Activated T-cell treated with anti-CD3 and anti-CD28 coated beads, Interleukin-2, amount 50 U/mL, for 72 hours (primary cell): ENCODE data around the gene DLGAP5. TPM values are rescaled to one million over a fixed set of nuclear protein-coding genes. Genes with fewer than 3 reads are reported as not detected.

Experiments
- ATAC-seq, 2 donors: fragments of 150-1000 bp; cut with Tn5 transposase; replicated peaks in 1 of 2; 2 replicates each; pipeline ENCODE4 v1.10.0; 2021; ENCODE audit warnings: moderate library complexity in 2 of 2, mild to moderate bottlenecking in 1 of 2
- DNase-seq, 2 donors: peaks; one replicate each; pipeline ENCODE4 v3.0.0; 2021 to 2022; ENCODE audit warnings: mixed read lengths in 1 of 2
- H3K27ac Mint-ChIP-seq: one replicate; pipeline ENCODE4 v1.8.0; 2022; ENCODE audit warnings: mild to moderate bottlenecking, moderate library complexity, mixed read lengths
- H3K27me3 Mint-ChIP-seq: one replicate; pipeline ENCODE4 v1.8.0; 2022; ENCODE audit warnings: low read depth, mixed read lengths
- H3K36me3 Mint-ChIP-seq, 2 donors: one replicate each; pipeline ENCODE4 v1.8.0; 2022; ENCODE audit warnings: mixed read lengths in 2 of 2, mild to moderate bottlenecking in 1 of 2; ENCODE audit not compliant: insufficient read depth in 2 of 2
- H3K4me1 Mint-ChIP-seq: one replicate; pipeline ENCODE4 v1.8.0; 2022; ENCODE audit warnings: low read depth, mixed read lengths
- H3K4me3 Mint-ChIP-seq, 2 donors: one replicate each; pipeline ENCODE4 v1.8.0; 2022; ENCODE audit warnings: mild to moderate bottlenecking in 2 of 2, mixed read lengths in 2 of 2, moderate library complexity in 2 of 2
- H3K9me3 Mint-ChIP-seq, 2 donors: one replicate each; pipeline ENCODE4 v1.8.0; 2022; ENCODE audit warnings: mixed read lengths in 2 of 2
- total RNA-seq, 2 donors: library from RNA; stranded (reverse); gene quantifications; one replicate each; pipeline ENCODE4 v1.2.3, GENCODE V29; 2022

DLGAP5 gene
- total RNA-seq, 2 donors from 2014 or later: 58.2 to 68.2 TPM

DNA sequence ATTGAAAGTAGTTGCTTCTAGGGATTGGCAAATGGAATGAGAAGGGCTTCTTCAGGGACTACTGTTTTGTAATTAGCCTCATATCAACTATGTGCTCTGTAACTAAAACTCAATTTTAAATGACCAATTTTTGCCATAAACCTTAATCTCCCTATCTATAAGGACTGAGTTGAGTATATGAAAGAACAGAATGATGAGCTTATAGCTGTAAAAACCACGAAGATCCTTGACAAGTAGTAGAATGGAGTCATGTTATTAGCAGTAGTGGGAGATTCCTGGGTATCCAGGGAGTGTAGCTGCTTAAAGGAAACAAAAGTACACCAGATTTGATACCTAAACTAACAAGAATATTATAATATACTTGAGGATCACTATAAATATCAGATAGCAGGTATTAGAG, 34.3 kb downstream of the DLGAP5 start:
- H3K36me3 Mint-ChIP-seq: peaks cover 5 to 42% of the 10 kb centered on the region in 2 donors
- no peaks in the 10 kb centered on the region for H3K27me3 Mint-ChIP-seq
- H3K27ac Mint-ChIP-seq: no peak overlapping the region
- DNase-seq (no peak), ATAC-seq (peak in 1 of 2 donors; percentile 55)
- H3K4me3 Mint-ChIP-seq: no peak overlapping the region
- H3K9me3 Mint-ChIP-seq: no peaks in the 10 kb centered on the region
- H3K4me1 Mint-ChIP-seq: peaks cover 8% of the 10 kb centered on the region

DNA sequence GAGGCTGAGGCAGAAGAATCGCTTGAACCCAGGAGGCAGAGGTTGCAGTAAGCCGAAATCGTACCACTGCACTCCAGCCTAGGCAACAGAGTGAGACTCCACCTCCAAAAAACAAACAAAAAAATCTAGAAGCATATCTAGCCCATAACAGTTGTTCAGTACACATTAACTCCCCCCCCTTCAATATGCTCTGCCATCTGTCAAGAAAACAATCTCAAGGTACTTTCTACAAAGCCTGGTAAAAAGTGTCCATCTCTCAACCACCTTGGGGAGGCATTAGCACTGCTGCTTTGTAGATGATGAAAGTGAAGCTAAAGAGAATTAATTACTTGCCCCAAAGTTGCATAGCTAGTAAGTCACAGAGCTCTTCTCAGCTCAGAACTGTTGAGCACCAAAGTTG, 37.4 kb downstream of the DLGAP5 start:
- peaks cover 3 to 39% of the 10 kb centered on the region in 2 donors for H3K36me3 Mint-ChIP-seq
- H3K4me3 Mint-ChIP-seq: no peak overlapping the region
- H3K4me1 Mint-ChIP-seq: peaks cover 8% of the 10 kb centered on the region
- H3K9me3 Mint-ChIP-seq: no peaks in the 10 kb centered on the region
- DNase-seq: no peak
- no peak overlapping the region for H3K27ac Mint-ChIP-seq
- H3K27me3 Mint-ChIP-seq: no peaks in the 10 kb centered on the region
- ATAC-seq: no peak

DNA sequence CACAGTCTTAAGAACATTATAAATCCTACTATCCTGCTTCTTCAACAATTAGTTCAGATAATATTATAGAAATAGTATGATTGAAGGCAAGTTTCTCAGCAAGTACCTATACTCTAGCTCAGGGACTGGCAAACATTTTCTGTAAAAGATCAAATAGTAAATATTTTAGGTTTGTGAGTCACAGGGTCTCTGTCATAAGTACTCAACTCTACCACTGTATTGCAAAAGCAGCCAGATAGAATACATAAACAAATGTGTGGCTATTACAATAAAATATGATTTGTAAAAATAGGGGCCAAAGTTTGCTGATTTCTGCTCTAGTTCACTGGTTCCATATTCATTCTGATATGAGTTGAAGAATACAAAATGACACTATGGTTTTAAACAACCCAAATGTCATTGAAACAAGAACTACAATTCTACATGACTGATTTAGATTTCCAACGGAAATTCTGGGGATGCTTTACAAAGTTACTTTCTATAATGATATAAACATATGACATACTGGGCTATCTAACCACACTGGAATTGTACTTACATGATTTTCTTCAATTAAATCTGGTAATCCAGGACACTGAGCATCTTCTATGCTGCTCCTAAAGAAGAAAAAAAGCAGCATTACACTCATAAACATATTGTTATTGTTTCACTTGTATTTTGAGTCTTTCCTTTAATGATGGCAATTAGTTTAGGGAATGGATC, 39.2 kb downstream of the DLGAP5 start:
- peaks cover 7% of the 10 kb centered on the region for H3K4me1 Mint-ChIP-seq
- H3K27ac Mint-ChIP-seq: no peak overlapping the region
- DNase-seq: no peak
- no peaks in the 10 kb centered on the region for H3K9me3 Mint-ChIP-seq
- peaks cover 2 to 37% of the 10 kb centered on the region in 2 donors for H3K36me3 Mint-ChIP-seq
- no peak for ATAC-seq
- no peaks in the 10 kb centered on the region for H3K27me3 Mint-ChIP-seq
- H3K4me3 Mint-ChIP-seq: no peak overlapping the region

- DNase-seq (no peak), ATAC-seq (no peak)
- Mint-ChIP-seq H3K36me3 (peaks cover 2 to 37% of the 10 kb centered on the region in 2 donors), H3K27ac (no peak overlapping the region), H3K4me1 (peaks cover 1% of the 10 kb centered on the region), H3K9me3 (no peaks in the 10 kb centered on the region), H3K27me3 (no peaks in the 10 kb centered on the region), H3K4me3 (no peak overlapping the region)
Observed at GRCh38 chr14:55151601-55152000, 39.8 kb downstream of the DLGAP5 start.

DNA sequence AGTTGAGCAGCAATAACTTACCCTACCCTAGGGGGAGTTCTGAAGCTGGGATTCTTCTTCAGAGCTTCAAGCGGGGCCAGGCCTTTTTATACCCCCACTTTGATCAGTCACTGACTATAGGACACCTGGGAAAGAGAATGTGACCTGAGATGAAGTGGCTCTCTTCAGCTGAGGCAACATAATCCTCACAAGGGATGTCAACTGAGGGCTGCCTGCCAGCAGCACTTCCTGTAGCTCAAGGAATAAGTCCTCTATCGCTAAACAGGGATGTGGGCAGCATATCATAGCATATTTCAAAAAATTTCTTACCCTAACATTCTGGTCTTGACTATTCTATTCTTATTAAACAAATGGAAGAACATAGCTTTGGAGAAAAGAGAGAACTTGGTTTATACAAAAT, 45.0 kb downstream of the DLGAP5 start:
- Mint-ChIP-seq H3K4me1 (no peaks in the 10 kb centered on the region), H3K4me3 (no peak overlapping the region), H3K9me3 (no peaks in the 10 kb centered on the region), H3K27ac (no peak overlapping the region), H3K36me3 (peaks cover 2 to 33% of the 10 kb centered on the region in 2 donors), H3K27me3 (no peaks in the 10 kb centered on the region)
- DNase-seq (no peak), ATAC-seq (no peak)

DNA sequence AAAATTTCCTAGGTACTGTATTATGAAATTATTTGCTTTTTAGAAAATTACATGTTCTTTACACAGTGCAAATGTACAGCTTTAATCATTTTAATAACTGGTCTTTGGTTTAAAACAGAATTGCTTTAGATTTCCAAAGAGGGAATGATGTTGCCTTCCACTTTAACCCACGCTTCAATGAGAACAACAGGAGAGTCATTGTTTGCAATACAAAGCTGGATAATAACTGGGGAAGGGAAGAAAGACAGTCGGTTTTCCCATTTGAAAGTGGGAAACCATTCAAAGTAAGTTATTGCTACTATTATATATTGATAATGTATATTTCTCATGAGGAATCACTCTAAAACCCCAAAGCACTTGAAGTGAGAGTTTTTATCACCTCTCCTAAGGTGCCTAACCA, 48.9 kb downstream of the DLGAP5 start:
- Mint-ChIP-seq H3K9me3 (no peaks in the 10 kb centered on the region), H3K27me3 (no peaks in the 10 kb centered on the region), H3K4me1 (no peaks in the 10 kb centered on the region), H3K27ac (no peak overlapping the region), H3K36me3 (peaks cover 6 to 19% of the 10 kb centered on the region in 2 donors), H3K4me3 (no peak overlapping the region)
- ATAC-seq: no peak
- no peak for DNase-seq

- no peak overlapping the region for H3K4me3 Mint-ChIP-seq
- H3K27me3 Mint-ChIP-seq: no peaks in the 10 kb centered on the region
- H3K27ac Mint-ChIP-seq: no peak overlapping the region
- H3K36me3 Mint-ChIP-seq: peaks cover 4 to 16% of the 10 kb centered on the region in 2 donors
- H3K9me3 Mint-ChIP-seq: no peaks in the 10 kb centered on the region
- DNase-seq (no peak), ATAC-seq (no peak)
- no peaks in the 10 kb centered on the region for H3K4me1 Mint-ChIP-seq
Observed at GRCh38 chr14:55141825-55142224, 49.6 kb downstream of the DLGAP5 start.

- H3K27ac Mint-ChIP-seq: no peak overlapping the region
- ATAC-seq: no peak
- H3K27me3 Mint-ChIP-seq: no peaks in the 10 kb centered on the region
- no peaks in the 10 kb centered on the region for H3K4me1 Mint-ChIP-seq
- DNase-seq: no peak
- H3K36me3 Mint-ChIP-seq: peaks cover 4 to 9% of the 10 kb centered on the region in 2 donors
- H3K9me3 Mint-ChIP-seq: no peaks in the 10 kb centered on the region
- H3K4me3 Mint-ChIP-seq: no peak overlapping the region
Observed at GRCh38 chr14:55139696-55140509, 51.5 kb downstream of the DLGAP5 start.

DNA sequence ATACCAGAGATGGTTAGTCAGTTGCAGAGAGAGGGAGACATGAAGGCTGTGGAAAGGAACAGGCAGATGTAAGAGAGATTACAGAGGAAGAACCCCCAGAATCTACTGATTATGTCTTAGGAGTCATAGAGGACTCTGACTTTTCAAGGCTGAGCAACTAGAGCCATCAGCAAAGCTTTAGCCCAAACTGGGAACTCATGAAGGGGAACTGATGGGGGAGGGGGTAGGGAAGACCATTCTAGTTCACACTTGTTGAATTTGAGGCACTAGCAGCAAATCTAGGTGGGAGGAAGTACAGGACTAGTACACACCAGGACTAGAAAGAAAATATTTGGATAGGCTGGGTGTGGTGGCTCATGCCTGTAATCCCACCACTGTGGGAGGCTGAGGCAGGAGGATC, 52.2 kb downstream of the DLGAP5 start:
- Mint-ChIP-seq H3K4me3 (no peak overlapping the region), H3K9me3 (no peaks in the 10 kb centered on the region), H3K27me3 (no peaks in the 10 kb centered on the region), H3K27ac (no peak overlapping the region), H3K36me3 (peaks cover 4 to 8% of the 10 kb centered on the region in 2 donors), H3K4me1 (no peaks in the 10 kb centered on the region)
- DNase-seq (no peak), ATAC-seq (no peak)

DNA sequence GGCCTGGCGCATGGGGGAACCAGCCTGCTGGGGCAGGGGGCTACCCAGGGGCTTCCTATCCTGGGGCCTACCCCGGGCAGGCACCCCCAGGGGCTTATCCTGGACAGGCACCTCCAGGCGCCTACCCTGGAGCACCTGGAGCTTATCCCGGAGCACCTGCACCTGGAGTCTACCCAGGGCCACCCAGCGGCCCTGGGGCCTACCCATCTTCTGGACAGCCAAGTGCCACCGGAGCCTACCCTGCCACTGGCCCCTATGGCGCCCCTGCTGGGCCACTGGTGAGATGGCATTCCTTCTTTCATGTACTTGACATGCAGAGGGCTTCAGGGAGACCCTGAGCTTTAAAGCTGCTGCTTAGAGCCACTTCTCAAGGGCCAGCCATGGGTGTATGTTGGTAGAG, 53.3 kb downstream of the DLGAP5 start:
- Mint-ChIP-seq H3K9me3 (no peaks in the 10 kb centered on the region), H3K36me3 (peaks cover 4% of the 10 kb centered on the region in 2 donors), H3K27ac (no peak overlapping the region), H3K27me3 (no peaks in the 10 kb centered on the region), H3K4me3 (no peak overlapping the region), H3K4me1 (no peaks in the 10 kb centered on the region)
- no peak for ATAC-seq
- no peak for DNase-seq

- no peaks in the 10 kb centered on the region for H3K9me3 Mint-ChIP-seq
- ATAC-seq (no peak), DNase-seq (no peak)
- no peaks in the 10 kb centered on the region for H3K27me3 Mint-ChIP-seq
- no peak overlapping the region for H3K27ac Mint-ChIP-seq
- H3K4me3 Mint-ChIP-seq: no peak overlapping the region
- no peaks in the 10 kb centered on the region for H3K4me1 Mint-ChIP-seq
- peaks cover 4% of the 10 kb centered on the region in 2 donors for H3K36me3 Mint-ChIP-seq
Observed at GRCh38 chr14:55136885-55137786, 54.2 kb downstream of the DLGAP5 start.

DNA sequence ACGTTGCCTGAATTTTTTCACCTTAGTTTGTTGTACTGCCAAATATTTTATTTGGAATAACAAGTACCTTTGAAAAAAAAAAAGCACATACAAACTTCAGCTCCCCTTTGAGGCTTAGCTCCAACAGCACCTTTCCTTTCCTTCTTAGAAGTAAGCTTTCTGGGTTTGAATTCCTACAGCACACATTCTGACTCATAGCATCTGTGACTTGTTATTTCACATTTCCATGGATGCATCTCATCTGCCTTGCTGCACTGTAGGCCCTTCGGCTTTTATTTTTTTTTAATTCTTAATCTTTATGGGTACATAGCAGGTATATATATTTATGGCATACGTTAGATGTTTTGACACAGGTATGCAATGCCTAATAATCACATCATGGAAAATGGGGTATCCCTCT, 55.1 kb downstream of the DLGAP5 start:
- Mint-ChIP-seq H3K27ac (no peak overlapping the region), H3K9me3 (no peaks in the 10 kb centered on the region), H3K27me3 (peaks cover 5% of the 10 kb centered on the region), H3K4me1 (no peaks in the 10 kb centered on the region), H3K36me3 (peaks cover 3% of the 10 kb centered on the region in 2 donors), H3K4me3 (no peak overlapping the region)
- DNase-seq: no peak
- no peak for ATAC-seq

GRCh38 chr14:55133416-55133815, 58.0 kb downstream of the DLGAP5 start:
- Mint-ChIP-seq H3K36me3 (no peaks in the 10 kb centered on the region), H3K27ac (no peak overlapping the region), H3K4me1 (peaks cover 7% of the 10 kb centered on the region), H3K4me3 (no peak overlapping the region), H3K27me3 (peaks cover 22% of the 10 kb centered on the region), H3K9me3 (no peaks in the 10 kb centered on the region)
- no peak for DNase-seq
- no peak for ATAC-seq
